Mesodermal cell (in vitro differentiated cells): Measurements from ENCODE around the gene PARD6A. TPM values are rescaled to one million over a fixed set of nuclear protein-coding genes. Genes with fewer than 3 reads are reported as not detected.

Experiments used
- H3K27ac ChIP-seq: 2 replicates; pipeline ENCODE4 v1.7.0; 2013; ENCODE audit warnings: mild to moderate bottlenecking, low read depth, low read length, moderate library complexity; ENCODE audit not compliant: severe bottlenecking
- H3K36me3 ChIP-seq: 2 replicates; pipeline ENCODE4 v1.7.1; 2013; ENCODE audit warnings: mild to moderate bottlenecking, low read length, moderate library complexity; ENCODE audit not compliant: control insufficient read depth, insufficient read depth
- H3K4me1 ChIP-seq: one replicate; pipeline ENCODE4 v1.7.1; 2013; ENCODE audit warnings: mild to moderate bottlenecking, low read length; ENCODE audit not compliant: insufficient read depth, control insufficient read depth, poor library complexity, severe bottlenecking
- H3K4me3 ChIP-seq: 2 replicates; pipeline ENCODE4 v1.7.0; 2013; ENCODE audit warnings: low read length, control low read depth, mild to moderate bottlenecking; ENCODE audit not compliant: insufficient read depth, poor library complexity, severe bottlenecking; ENCODE audit errors: extremely low read depth
- H3K9me3 ChIP-seq: 2 replicates; pipeline ENCODE4 v1.7.1; 2013; ENCODE audit warnings: mild to moderate bottlenecking, low read length, moderate library complexity; ENCODE audit not compliant: control insufficient read depth
- WGBS, 2 experiments: methylation state at CpG; one replicate each; pipeline ENCODE4 v1.1.5; 2013; ENCODE audit warnings: missing lambda C conversion rate in 2 of 2; ENCODE audit not compliant: insufficient coverage in 2 of 2; 5-methylcytosine and 5-hydroxymethylcytosine counted together
- polyA plus RNA-seq, 2 experiments: library from polyadenylated mRNA; stranded (reverse); fragments of 50-300 nt; gene quantifications; one replicate each; pipeline ENCODE4 v1.2.3, GENCODE V29; 2013

PARD6A gene, protein sequence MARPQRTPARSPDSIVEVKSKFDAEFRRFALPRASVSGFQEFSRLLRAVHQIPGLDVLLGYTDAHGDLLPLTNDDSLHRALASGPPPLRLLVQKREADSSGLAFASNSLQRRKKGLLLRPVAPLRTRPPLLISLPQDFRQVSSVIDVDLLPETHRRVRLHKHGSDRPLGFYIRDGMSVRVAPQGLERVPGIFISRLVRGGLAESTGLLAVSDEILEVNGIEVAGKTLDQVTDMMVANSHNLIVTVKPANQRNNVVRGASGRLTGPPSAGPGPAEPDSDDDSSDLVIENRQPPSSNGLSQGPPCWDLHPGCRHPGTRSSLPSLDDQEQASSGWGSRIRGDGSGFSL
- 0.96 TPM for polyA plus RNA-seq (2013, experiment 1 of 2)
- polyA plus RNA-seq (2013, experiment 2 of 2), result 0.30 TPM

DNA sequence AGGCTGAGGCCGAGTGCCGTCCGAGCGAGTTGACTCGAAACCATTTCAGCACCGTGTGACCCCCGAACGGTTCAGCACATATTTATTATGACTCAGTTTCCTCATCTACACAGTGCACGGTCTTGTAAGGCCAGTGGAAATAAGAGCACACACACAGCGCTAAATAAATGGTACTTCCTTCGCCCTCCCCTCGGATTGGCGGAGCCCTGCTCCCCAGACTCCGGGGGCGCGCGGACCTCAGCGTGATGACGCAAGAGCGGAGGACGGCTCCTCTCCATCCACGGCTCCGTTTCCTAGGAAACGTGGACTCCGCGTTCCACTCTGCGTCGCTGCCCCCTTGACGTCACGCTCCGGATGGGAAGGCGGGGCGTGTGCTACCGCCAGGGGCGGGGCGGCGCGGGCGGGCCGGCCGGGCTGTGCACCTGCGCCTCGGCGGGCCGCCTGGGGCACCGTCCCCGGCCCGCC, at the start of gene PARD6A:
TSS of gene PARD6A (plus strand) at position 397 of the 465 bp plus-strand sequence. CDS start 79 bp downstream, outside the sequence.
- Histone ChIP-seq H3K4me3 (peak within 1 kb of the TSS; percentile 79), H3K36me3 (peaks cover 32% of the 10 kb centered on the region), H3K4me1 (peaks cover 3% of the 10 kb centered on the region), H3K27ac (peak within 1 kb of the TSS; percentile 85), H3K9me3 (no peaks in the 10 kb centered on the region)
- WGBS, 2 experiments, result 0 to 1% methylated on average over 31 to 47 of the region's 48 CpGs

DNA sequence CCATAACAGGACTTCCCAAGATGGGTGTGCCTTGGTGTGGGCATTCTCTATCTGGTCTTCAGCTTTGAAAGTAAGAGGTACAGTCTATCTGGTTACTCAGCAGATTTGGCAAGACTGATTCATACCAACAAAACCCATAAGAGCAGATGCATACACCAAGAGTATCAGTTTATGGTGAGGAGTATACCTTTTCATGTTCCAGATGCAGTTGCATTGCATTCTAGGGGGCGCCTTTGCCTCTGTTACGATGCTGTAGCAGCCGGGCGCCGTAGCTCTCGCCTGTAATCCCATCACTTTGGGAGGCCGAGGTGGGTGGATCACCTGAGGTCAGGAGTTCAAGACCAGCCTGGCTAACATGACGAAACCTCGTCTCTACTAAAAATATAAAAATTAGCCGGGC, 47.0 kb upstream of the PARD6A start:
- no peak overlapping the region for H3K27ac ChIP-seq
- WGBS, 2 experiments, result 88 to 94% methylated on average over 9 to 10 of the region's 10 CpGs
- H3K36me3 ChIP-seq, result peaks cover 75% of the 10 kb centered on the region
- H3K9me3 ChIP-seq, result no peaks in the 10 kb centered on the region
- H3K4me1 ChIP-seq, result no peaks in the 10 kb centered on the region
- H3K4me3 ChIP-seq, result no peak overlapping the region

DNA sequence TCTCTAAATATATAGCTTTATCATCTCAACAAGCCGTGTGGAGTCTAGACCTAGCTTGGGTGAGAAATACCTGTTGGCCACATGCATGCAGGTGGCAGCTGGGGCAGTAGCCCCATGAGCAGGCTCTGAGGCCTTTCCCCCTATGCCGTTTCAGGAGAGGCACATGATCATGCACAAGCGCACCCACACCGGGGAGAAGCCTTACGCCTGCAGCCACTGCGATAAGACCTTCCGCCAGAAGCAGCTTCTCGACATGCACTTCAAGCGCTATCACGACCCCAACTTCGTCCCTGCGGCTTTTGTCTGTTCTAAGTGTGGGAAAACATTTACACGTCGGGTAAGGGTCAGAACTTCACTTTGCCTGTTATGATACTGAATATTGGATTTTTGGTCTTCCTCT, 32.5 kb upstream of the PARD6A start:
- Histone ChIP-seq H3K27ac (no peak overlapping the region), H3K4me1 (no peaks in the 10 kb centered on the region), H3K4me3 (no peak overlapping the region), H3K36me3 (peaks cover 86% of the 10 kb centered on the region), H3K9me3 (no peaks in the 10 kb centered on the region)
- 98 to 99% methylated on average over 13 to 14 of the region's 14 CpGs for WGBS, 2 experiments

DNA sequence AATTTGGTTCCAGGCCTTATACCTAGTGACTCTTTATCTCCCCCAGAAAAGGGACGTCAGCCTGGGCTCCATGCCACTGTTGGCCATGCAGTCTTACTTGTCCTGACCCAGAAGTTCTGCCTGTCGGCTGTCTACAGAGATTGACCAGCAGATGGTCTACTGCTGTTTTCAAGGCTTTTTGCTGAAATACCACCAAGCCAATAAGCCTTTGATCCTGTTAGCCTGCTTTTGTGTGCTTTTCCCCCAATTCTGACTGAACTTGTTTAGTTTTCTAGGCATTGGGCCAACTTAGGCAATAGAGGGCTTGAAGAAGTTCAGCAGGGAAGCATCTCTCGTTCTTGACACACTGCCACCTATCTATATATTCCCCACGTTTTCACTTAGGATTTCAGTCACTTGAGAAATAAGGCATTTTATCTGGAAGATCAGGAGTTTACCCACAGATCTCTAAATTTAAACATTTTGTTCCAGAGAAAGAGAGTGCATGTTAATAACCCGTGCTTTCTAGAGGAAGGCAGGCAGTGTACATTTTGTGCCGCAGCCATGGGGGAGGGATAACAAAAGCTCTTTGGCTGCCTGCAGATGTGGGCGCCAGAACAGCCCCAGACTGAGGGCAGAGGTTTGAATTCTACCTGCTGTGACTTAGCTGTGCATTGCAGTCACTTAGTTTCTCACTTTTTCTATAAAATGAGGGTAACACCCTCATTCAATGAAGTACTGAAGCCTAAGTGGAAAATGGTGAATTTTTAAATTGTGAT, 28.2 kb upstream of the PARD6A start:
- no peak overlapping the region for H3K27ac ChIP-seq
- H3K4me1 ChIP-seq, result no peaks in the 10 kb centered on the region
- H3K4me3 ChIP-seq, result no peak overlapping the region
- 93 to 96% methylated on average over 5 to 6 of the region's 7 CpGs for WGBS, 2 experiments
- no peaks in the 10 kb centered on the region for H3K9me3 ChIP-seq
- H3K36me3 ChIP-seq, result peaks cover 85% of the 10 kb centered on the region

DNA sequence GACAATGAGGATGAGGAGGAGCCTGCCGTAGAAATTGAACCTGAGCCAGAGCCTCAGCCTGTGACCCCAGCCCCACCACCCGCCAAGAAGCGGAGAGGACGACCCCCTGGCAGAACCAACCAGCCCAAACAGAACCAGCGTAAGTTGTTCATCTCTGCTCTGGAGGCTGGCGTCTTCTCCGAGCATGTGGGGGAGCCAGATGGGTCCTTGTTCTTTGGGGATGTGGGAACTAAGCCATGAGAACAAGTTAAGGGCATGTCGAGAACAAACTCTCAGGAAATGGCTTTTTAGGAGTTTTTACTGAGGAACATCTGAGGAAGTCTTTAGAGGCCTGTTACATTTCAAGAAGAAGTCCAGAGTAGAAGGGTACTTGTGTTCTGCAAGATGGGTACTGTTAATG, 24.0 kb upstream of the PARD6A start:
- Histone ChIP-seq H3K27ac (no peak overlapping the region), H3K4me1 (no peaks in the 10 kb centered on the region), H3K36me3 (peaks cover 78% of the 10 kb centered on the region), H3K4me3 (no peak overlapping the region), H3K9me3 (no peaks in the 10 kb centered on the region)
- WGBS, 2 experiments, result 97 to 100% methylated on average over 6 of the region's 8 CpGs

DNA sequence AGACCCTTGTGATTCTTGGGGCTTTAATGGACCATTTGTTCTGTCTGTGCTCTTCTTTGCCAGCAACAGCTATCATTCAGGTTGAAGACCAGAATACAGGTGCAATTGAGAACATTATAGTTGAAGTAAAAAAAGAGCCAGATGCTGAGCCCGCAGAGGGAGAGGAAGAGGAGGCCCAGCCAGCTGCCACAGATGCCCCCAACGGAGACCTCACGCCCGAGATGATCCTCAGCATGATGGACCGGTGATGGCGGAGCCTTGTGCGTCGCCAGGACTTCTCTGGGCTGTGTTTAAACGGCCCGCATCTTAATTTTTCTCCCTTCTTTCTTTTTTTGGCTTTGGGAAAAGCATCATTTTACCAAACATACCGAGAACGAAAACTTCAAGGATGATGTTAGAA, 23.1 kb upstream of the PARD6A start:
- Histone ChIP-seq H3K36me3 (peaks cover 69% of the 10 kb centered on the region), H3K9me3 (no peaks in the 10 kb centered on the region), H3K4me3 (no peak overlapping the region), H3K27ac (no peak overlapping the region), H3K4me1 (no peaks in the 10 kb centered on the region)
- WGBS, 2 experiments, result 93 to 97% methylated on average over 6 to 8 of the region's 12 CpGs

DNA sequence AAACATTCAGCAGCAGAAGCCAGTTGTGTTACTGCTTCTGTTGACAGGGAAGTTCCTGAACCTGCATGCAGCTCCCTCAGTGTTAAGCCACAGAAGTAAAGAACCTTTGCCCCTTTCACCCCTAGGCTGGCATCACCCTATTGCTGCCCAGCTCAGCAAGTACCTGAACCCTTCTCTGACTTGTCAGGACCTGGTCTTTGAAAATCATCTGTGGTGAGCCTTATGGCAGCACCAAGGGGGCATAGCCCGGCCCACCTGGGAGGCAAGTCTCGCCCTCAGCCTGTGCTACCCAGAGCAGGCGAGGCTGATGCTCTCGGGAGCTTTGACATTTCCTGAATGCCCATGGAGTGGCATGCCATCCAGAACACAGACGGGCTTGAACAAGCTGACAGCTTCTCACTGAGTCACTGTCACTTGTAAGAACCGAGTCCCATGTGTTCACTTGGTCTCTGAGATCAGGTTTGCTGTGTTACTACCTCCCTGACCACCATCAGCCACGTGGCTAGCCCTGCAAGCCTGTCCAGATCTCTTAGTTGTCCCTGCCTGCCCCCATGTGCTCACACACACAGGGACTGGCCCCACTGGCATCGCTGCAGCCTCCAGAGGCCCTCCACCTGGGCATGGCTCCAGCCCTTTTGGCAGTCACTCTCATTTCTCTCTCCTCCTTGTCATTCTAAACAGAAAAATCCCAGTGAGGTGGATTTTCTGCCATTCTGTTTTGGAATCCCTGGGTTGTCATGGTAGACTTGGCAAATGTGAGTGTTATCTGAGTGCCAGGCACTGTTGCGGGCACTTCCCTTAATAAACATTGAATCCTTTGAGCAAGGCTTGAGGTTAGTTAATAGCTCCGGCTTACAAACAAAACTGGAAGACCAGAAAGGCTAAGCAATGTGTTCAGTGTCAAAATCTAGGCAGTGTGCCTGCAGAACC, 18.7 kb upstream of the PARD6A start:
- Histone ChIP-seq H3K36me3 (peaks cover 29% of the 10 kb centered on the region), H3K27ac (no peak overlapping the region), H3K9me3 (no peaks in the 10 kb centered on the region), H3K4me3 (no peak overlapping the region), H3K4me1 (no peaks in the 10 kb centered on the region)
- 81 to 88% methylated on average over 10 of the region's 10 CpGs for WGBS, 2 experiments

DNA sequence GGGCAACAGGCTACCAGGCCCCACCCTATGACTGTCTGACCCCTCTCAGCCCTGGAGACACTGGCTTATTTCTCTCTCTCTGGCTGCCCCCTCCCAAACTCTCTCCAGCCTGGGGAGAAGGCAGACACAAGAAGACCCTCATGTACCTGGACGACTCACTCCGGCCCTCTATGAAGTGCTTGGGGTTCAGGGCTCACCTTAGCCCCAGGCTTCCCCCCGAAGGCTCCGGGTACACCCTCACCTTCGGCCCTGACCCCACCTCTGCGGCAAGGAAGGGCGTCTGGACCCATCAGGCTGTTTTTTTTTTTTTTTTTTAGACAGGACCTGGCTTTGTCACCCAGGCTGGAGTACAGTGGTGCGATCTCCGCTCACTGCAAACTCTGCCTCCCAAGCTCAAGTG, 16.7 kb upstream of the PARD6A start:
- 87 to 90% methylated on average over 5 to 7 of the region's 9 CpGs for WGBS, 2 experiments
- Histone ChIP-seq H3K4me3 (no peak overlapping the region), H3K27ac (no peak overlapping the region), H3K36me3 (peaks cover 11% of the 10 kb centered on the region), H3K4me1 (no peaks in the 10 kb centered on the region), H3K9me3 (no peaks in the 10 kb centered on the region)

DNA sequence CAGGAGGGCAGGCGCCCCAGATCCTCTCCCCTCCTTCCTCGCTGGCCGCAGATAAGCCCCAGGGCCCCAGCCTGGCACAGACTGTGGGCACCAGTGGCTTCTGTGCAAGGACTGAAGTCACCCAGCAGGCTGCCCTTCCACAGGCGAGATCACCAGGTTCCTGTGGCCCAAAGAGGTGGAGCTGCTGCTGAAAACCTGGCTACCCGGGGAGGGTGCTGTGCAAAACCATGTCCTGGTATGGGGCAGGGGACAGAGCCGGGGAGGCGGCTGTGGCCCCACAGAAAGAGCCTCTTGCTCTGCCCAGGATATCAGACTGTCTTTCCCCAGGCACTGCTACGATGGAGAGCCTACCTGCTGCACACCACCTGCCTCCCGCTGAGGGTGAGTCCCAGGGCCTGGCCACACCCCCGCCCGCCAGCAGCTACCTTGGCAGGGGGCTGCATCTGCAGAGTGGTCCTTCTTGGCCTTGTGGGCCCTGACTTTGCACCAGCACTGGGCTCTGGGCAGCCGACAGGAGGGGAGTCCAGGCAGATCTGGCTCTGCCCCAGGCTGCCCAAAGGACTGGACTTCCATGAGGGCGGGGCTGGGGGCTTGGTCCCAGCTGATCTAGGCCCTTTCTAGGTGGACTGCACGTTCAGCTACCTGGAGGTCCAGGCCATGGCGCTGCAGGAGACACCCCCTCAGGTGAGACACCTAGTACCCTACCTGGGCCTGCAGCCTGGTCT, 15.2 kb upstream of the PARD6A start:
- 88 to 91% methylated on average over 13 to 14 of the region's 15 CpGs for WGBS, 2 experiments
- Histone ChIP-seq H3K9me3 (no peaks in the 10 kb centered on the region), H3K4me3 (peak overlapping the region; percentile 27), H3K36me3 (no peaks in the 10 kb centered on the region), H3K4me1 (no peaks in the 10 kb centered on the region), H3K27ac (no peak overlapping the region)
